Breast epithelium (tissue), 4 donors: ENCODE measurements around the gene TRAF3. TPM values are rescaled to one million over a fixed set of nuclear protein-coding genes. Genes with fewer than 3 reads are reported as not detected.

ENCODE experiments used
- DNase-seq, 2 donors: peaks; one replicate each; pipeline ENCODE4 v3.0.0-alpha.2; 2019; ENCODE audit warnings: low spot score in 2 of 2
- H3K27ac ChIP-seq, 2 donors: fragments of 200-600 bp; sonication (generic) in 1 of 2; one replicate each; pipeline ENCODE4 v1.5.1; 2016 to 2019; ENCODE audit warnings: mild to moderate bottlenecking in 1 of 2
- H3K27me3 ChIP-seq, 2 donors: fragments of 200-600 bp; sonication (generic) in 1 of 2; one replicate each; pipeline versions ENCODE4 v1.5.1 to v1.6.0; 2017 to 2019; ENCODE audit warnings: control low read depth in 1 of 2, mild to moderate bottlenecking in 1 of 2
- H3K36me3 ChIP-seq: fragments of 200-600 bp; one replicate; pipeline ENCODE4 v1.5.1; 2019
- H3K4me1 ChIP-seq, 2 donors: fragments of 200-600 bp; sonication (generic); one replicate each; pipeline ENCODE4 v1.5.1; 2016 to 2019; ENCODE audit warnings: control low read depth in 1 of 2
- H3K4me3 ChIP-seq, 3 donors: fragments of 200-600 bp; sonication (generic); 1 replicate in 2 of 3; 2 replicates in 1 of 3; pipeline ENCODE4 v1.5.1; 2016 to 2019; ENCODE audit warnings: mild to moderate bottlenecking in 3 of 3, moderate library complexity in 2 of 3
- H3K9me3 ChIP-seq, 2 donors: fragments of 200-600 bp; sonication (generic) in 1 of 2; one replicate each; pipeline ENCODE4 v1.5.1; 2016 to 2019; ENCODE audit warnings: control low read depth in 1 of 2
- POLR2A ChIP-seq: fragments of 450-650 bp; IDR thresholded peaks from one replicate; pipeline ENCODE4 v1.6.1; 2016; ENCODE audit warnings: antibody characterized with exemption, mild to moderate bottlenecking, moderate library complexity
- POLR2AphosphoS5 ChIP-seq, 3 donors: sonication (generic); formaldehyde crosslinking; IDR thresholded peaks; one replicate each; pipeline ENCODE4 v1.6.1; 2017; ENCODE audit warnings: antibody characterized with exemption in 3 of 3
- intact Hi-C: fragments of 100-400 bp; cut with DNase I; formaldehyde crosslinking; loops from one replicate; pipeline ENCODE4 v1.15.1; 2023; ENCODE audit warnings: low total_unique reads
- total RNA-seq, 3 donors: library from RNA; depleted of rRNA; stranded (reverse); fragments of >200 nt; gene quantifications; one replicate each; pipeline ENCODE4 v1.1.0, GENCODE V29; 2016
- TF ChIP-seq, protein P1 (sequence below), 3 donors: fragments of 450-650 bp; IDR thresholded peaks; one replicate each; pipeline ENCODE4 v1.5.1; 2016 to 2017; ENCODE audit warnings: antibody characterized with exemption in 3 of 3, mild to moderate bottlenecking in 3 of 3, moderate library complexity in 3 of 3

Gene TRAF3
- total RNA-seq, 3 donors from 2014 or later, result 13.1 to 15.7 (median 14.6) TPM

- Histone ChIP-seq H3K9me3 (no peaks in the 10 kb centered on the region), H3K4me1 (no peaks in the 10 kb centered on the region), H3K4me3 (no peak overlapping the region), H3K36me3 (peaks cover 14% of the 10 kb centered on the region), H3K27me3 (no peaks in the 10 kb centered on the region), H3K27ac (no peak overlapping the region)
- intact Hi-C loops, result no loop called here
- TF ChIP-seq POLR2A (no peak), POLR2AphosphoS5 (IDR thresholded peaks at IDR 0.05) (no peak)
- TF ChIP-seq, protein P1, sequence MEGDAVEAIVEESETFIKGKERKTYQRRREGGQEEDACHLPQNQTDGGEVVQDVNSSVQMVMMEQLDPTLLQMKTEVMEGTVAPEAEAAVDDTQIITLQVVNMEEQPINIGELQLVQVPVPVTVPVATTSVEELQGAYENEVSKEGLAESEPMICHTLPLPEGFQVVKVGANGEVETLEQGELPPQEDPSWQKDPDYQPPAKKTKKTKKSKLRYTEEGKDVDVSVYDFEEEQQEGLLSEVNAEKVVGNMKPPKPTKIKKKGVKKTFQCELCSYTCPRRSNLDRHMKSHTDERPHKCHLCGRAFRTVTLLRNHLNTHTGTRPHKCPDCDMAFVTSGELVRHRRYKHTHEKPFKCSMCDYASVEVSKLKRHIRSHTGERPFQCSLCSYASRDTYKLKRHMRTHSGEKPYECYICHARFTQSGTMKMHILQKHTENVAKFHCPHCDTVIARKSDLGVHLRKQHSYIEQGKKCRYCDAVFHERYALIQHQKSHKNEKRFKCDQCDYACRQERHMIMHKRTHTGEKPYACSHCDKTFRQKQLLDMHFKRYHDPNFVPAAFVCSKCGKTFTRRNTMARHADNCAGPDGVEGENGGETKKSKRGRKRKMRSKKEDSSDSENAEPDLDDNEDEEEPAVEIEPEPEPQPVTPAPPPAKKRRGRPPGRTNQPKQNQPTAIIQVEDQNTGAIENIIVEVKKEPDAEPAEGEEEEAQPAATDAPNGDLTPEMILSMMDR (IDR thresholded peaks at IDR 0.05), result no peak
- DNase-seq, result no peak
These were observed 164.8 kb downstream of the TRAF3 start for GRCh38 chr14:102942069-102942468.

DNA sequence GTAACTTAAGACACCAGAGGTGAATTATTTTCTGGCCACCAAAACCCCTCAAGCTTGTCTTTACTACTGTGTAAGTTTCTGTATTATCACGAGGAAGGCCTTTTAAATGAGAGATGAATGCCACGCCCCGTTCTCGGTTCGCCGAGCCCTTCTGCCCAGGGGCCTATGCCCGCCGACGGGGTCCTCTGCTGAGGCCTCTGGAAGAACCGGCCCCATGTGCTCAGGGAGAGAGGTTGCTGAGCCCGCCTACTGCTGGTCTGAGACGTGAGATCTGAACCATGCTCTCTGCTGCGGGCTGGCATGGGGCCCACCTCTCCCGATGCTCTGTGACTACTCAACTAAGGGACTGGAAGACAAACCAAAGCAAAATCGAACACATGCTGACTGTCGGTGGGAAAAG is 166.2 kb downstream of the TRAF3 start:
- no peak for DNase-seq
- no peaks in the 10 kb centered on the region for H3K4me1 ChIP-seq
- peaks cover 14% of the 10 kb centered on the region for H3K36me3 ChIP-seq
- no peak overlapping the region for H3K27ac ChIP-seq
- TF ChIP-seq POLR2AphosphoS5 (IDR thresholded peaks at IDR 0.05), result no peak
- H3K4me3 ChIP-seq, result no peak overlapping the region
- H3K9me3 ChIP-seq, result no peaks in the 10 kb centered on the region
- intact Hi-C loops, result no loop called here
- no peaks in the 10 kb centered on the region for H3K27me3 ChIP-seq

GRCh38 chr14:102943979-102944378 is 166.7 kb downstream of the TRAF3 start:
- H3K4me1 ChIP-seq, result no peaks in the 10 kb centered on the region
- no peaks in the 10 kb centered on the region for H3K27me3 ChIP-seq
- H3K4me3 ChIP-seq, result no peak overlapping the region
- intact Hi-C loops, result no loop called here
- peaks cover 18% of the 10 kb centered on the region for H3K36me3 ChIP-seq
- H3K27ac ChIP-seq, result no peak overlapping the region
- TF ChIP-seq POLR2A, result no peak
- TF ChIP-seq, protein P1 (IDR thresholded peaks at IDR 0.05), result no peak
- TF ChIP-seq POLR2AphosphoS5 (IDR thresholded peaks at IDR 0.05), result no peak
- DNase-seq, result no peak
- H3K9me3 ChIP-seq, result no peaks in the 10 kb centered on the region

- no peaks in the 10 kb centered on the region for H3K9me3 ChIP-seq
- H3K27ac ChIP-seq, result no peak overlapping the region
- H3K36me3 ChIP-seq, result peaks cover 25% of the 10 kb centered on the region
- H3K4me3 ChIP-seq, result no peak overlapping the region
- no peak for DNase-seq
- H3K27me3 ChIP-seq, result no peaks in the 10 kb centered on the region
- intact Hi-C loops, result no loop called here
- no peak for TF ChIP-seq POLR2AphosphoS5 (IDR thresholded peaks at IDR 0.05)
- TF ChIP-seq, protein P1 (IDR thresholded peaks at IDR 0.05), result no peak
- no peak for TF ChIP-seq POLR2A
- no peaks in the 10 kb centered on the region for H3K4me1 ChIP-seq
These were observed 167.4 kb downstream of the TRAF3 start for GRCh38 chr14:102944448-102945330.

- TF ChIP-seq POLR2AphosphoS5 (IDR thresholded peaks at IDR 0.05) (no peak), POLR2A (no peak)
- TF ChIP-seq, protein P1 (IDR thresholded peaks at IDR 0.05), result no peak
- H3K4me3 ChIP-seq, result no peak overlapping the region
- no peaks in the 10 kb centered on the region for H3K9me3 ChIP-seq
- no peaks in the 10 kb centered on the region for H3K27me3 ChIP-seq
- no peak overlapping the region for H3K27ac ChIP-seq
- intact Hi-C loops, result no loop called here
- peaks cover 28% of the 10 kb centered on the region for H3K36me3 ChIP-seq
- no peak for DNase-seq
- no peaks in the 10 kb centered on the region for H3K4me1 ChIP-seq
These were observed 168.3 kb downstream of the TRAF3 start for GRCh38 chr14:102945346-102946130.
